Bronchial epithelial cell (primary cell): ENCODE results near the gene SH3GL2. TPM values are rescaled to one million over a fixed set of nuclear protein-coding genes. Genes with fewer than 3 reads are reported as not detected.

Experiments
- DNase-seq: peaks from one replicate; pipeline ENCODE4 v3.0.0-alpha.2; 2010; ENCODE audit warnings: low read depth
- FAIRE-seq: peaks from 2 replicates; lab custom pipeline; 2011; peaks lifted over from hg19 to GRCh38; lab: Jason Lieb, UNC
- H3K27me3 ChIP-seq: 2 replicates; pipeline ENCODE4 v1.5.1; 2011; ENCODE audit warnings: low read length; ENCODE audit not compliant: control insufficient read depth, insufficient read depth
- H3K36me3 ChIP-seq: 2 replicates; pipeline ENCODE4 v1.5.1; 2011; ENCODE audit warnings: low read length; ENCODE audit not compliant: control insufficient read depth, insufficient read depth
- H3K4me3 ChIP-seq: 2 replicates; pipeline ENCODE4 v1.5.1; 2011; ENCODE audit warnings: mild to moderate bottlenecking, low read depth, low read length, control low read depth
- CTCF ChIP-seq: IDR thresholded peaks from 2 replicates; pipeline ENCODE4 v1.5.1; 2011; ENCODE audit warnings: mild to moderate bottlenecking, moderate library complexity, low read length, control low read depth, inconsistent platforms; ENCODE audit not compliant: insufficient read depth, severe bottlenecking
- total RNA-seq: library from RNA; depleted of rRNA; stranded (reverse); fragments of >200 nt; gene quantifications from 2 replicates; pipeline ENCODE4 v1.2.1, GENCODE V29; 2014

The SH3GL2 gene
- total RNA-seq, 1 donor from 2014 or later = not detected

GRCh38 chr9:17551023-17551422, 27.8 kb upstream of the SH3GL2 start:
- FAIRE-seq = no peak
- no peak for TF ChIP-seq CTCF
- DNase-seq = no peak
- no peaks in the 10 kb centered on the region for H3K27me3 ChIP-seq
- no peaks in the 10 kb centered on the region for H3K36me3 ChIP-seq
- no peak overlapping the region for H3K4me3 ChIP-seq

GRCh38 chr9:17555362-17556054, 23.4 kb upstream of the SH3GL2 start:
- Histone ChIP-seq H3K4me3 (no peak overlapping the region), H3K27me3 (no peaks in the 10 kb centered on the region), H3K36me3 (no peaks in the 10 kb centered on the region)
- no peak for DNase-seq
- no peak for TF ChIP-seq CTCF
- FAIRE-seq = no peak

GRCh38 chr9:17556255-17556654, 22.6 kb upstream of the SH3GL2 start:
- Histone ChIP-seq H3K4me3 (no peak overlapping the region), H3K27me3 (no peaks in the 10 kb centered on the region), H3K36me3 (no peaks in the 10 kb centered on the region)
- FAIRE-seq (no peak), DNase-seq (no peak)
- TF ChIP-seq CTCF = no peak

DNA sequence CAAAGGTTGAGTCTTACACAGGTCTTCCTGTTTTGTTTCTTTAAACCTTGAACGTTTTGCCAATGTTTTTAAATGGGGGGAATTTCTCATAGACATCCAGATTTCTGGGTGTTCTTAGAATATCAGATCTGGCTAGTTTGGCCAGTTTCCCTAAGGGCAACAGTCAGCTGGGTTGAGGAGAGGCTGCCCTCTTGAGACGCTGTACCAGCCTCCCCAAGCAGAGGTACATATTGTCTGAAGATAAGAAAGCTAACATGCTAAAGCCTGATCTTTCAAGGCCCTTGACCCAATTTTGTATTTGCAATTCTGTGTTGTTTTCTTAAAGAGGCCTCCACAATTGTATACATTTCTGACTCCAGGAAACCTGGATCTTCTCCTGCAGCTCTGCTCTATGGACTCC, 21.9 kb upstream of the SH3GL2 start:
- no peak for TF ChIP-seq CTCF
- FAIRE-seq (no peak), DNase-seq (no peak)
- Histone ChIP-seq H3K36me3 (no peaks in the 10 kb centered on the region), H3K27me3 (no peaks in the 10 kb centered on the region), H3K4me3 (no peak overlapping the region)

DNA sequence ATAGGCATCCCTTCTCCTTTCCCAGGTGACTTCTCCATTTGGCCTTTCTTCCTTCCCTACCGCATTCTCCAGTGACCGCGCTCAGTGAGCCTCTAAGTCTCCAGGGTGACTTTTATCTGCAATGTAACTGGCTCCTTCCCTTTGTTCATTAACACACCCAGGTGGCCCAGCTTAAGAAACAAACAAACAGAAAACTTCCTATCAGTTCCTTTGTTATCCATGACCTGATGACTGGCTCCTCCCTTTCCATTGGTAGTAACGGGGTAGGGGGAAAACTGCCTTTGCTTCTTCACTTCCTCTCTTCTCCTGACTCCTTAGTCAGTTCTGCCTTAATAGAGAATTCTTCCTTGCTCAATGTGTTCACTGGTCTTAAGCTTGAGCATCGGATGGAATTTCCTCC, 7.0 kb upstream of the SH3GL2 start:
- Histone ChIP-seq H3K36me3 (no peaks in the 10 kb centered on the region), H3K4me3 (no peak overlapping the region), H3K27me3 (no peaks in the 10 kb centered on the region)
- FAIRE-seq (no peak), DNase-seq (no peak)
- no peak for TF ChIP-seq CTCF

- FAIRE-seq = no peak
- no peak for DNase-seq
- Histone ChIP-seq H3K4me3 (no peak overlapping the region), H3K27me3 (peaks cover 5% of the 10 kb centered on the region), H3K36me3 (no peaks in the 10 kb centered on the region)
- TF ChIP-seq CTCF = no peak
These were observed 4.5 kb upstream of the SH3GL2 start for GRCh38 chr9:17574342-17574741.
